ENCODE data around the gene TSHZ2.

- TF ChIP-seq CTCF (IDR thresholded peaks at IDR 0.05; ENCODE audit: low read depth, low read length) (no peak), EZH2phosphoT487 (IDR thresholded peaks at IDR 0.05; ENCODE audit: low read depth) (no peak)
Observed at GRCh38 chr20:53376021-53376420, 403.9 kb downstream of the TSHZ2 start.
